HG03469 (cell line): ENCODE measurements around the gene TNNI3.
A peak's percentile ranks its signal among the peaks of the same experiment; 100 is the strongest.
"Not testable (repeated sequence)": the region's sequence is repeated elsewhere in the genome, so short reads cannot be mapped to it uniquely, and the experiment has no call there.

ENCODE experiments used
- ATAC-seq: cut with Tn5 transposase; IDR thresholded peaks from one replicate; pipeline ENCODE4 v1.9.1; 2021; ENCODE audit warnings: mild to moderate bottlenecking, moderate library complexity, moderate number of reproducible peaks; ENCODE audit not compliant: unreplicated experiment

The TNNI3 gene

DNA sequence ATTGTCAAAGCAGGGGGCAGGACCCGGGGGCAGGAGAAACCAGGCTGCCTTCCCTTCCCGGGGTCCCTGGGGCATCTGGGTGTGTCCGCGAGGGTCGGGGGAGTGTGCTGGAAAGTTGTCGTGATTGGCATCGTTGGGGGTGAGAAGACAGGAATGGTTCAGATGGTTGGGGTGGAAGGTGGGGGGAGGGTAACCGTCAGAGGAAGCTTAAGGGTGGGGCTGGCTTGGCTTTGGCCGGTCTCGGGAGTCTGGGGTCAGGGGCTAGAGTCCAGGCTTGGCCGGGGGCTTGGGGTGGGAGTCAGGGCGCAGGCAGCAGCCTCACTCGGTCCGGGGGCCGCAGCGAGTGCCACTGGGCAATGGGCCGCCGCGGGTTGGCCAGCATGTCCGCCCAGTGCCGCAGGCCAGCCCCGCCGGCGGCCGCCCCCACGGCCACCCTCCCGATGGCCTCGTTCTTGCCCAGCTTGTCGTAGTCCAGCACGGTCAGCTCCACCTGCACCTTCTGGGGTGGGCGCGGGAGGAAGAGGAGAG is 15.7 kb upstream of the TNNI3 start:
- no peak for ATAC-seq

DNA sequence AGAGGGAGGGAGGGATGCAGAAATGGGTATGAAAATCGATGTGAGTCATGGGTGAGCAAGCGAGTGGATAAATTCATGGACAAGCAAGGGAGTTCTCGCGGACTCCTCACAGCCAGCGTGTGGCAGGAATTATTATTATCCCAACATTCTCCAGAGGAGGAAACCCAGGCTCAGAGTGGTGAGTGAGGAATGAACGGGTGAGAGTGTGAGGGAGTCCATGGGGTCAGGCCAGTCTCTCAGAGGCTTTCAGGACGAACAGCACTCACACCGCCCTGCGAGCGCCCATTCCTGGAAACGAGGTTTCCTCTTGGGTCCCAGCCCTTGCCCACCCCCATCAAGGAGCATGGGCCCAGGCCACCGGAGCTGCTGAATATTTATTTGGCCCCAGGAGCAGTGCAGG is 15.2 kb upstream of the TNNI3 start:
- no peak for ATAC-seq

DNA sequence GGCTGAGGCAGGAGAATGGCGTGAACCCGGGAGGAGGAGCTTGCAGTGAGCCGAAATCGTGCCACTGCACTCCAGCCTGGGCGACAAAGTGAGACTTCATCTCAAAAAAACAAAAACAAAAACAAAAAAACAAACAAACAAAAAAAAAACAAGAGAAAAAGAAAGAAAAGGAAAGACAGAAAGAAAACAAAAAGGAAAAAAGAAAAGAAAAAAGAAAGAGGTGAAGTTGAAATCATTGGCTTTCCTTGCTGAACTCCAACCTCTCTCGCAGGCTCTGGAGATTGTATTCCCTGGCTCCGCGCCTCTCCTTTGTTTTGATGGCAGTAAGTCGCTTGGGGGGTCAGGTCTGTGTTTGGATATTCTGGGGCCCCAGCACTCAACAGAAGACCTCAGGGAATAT is 14.8 kb upstream of the TNNI3 start:
- not testable (repeated sequence) for ATAC-seq

DNA sequence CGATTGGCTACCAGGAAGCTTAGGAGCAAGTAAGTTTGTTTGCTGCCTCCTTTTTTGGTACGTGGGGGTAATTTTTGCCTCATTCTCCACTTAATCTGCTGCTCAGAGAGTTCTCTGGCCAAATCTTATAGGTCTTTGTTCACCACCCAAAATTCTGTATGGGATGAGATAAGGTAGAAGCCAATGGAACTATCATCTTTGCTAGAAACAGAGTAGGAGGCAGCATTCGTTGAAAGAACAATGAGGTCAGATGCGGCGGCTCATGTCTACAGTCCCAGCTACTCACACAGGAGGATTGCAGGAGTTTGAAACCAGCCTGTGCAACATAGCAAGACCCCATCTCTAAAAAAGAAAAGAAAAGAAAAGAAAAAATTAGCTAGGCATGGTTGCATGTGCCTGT is 13.9 kb upstream of the TNNI3 start:
- ATAC-seq, result no peak

DNA sequence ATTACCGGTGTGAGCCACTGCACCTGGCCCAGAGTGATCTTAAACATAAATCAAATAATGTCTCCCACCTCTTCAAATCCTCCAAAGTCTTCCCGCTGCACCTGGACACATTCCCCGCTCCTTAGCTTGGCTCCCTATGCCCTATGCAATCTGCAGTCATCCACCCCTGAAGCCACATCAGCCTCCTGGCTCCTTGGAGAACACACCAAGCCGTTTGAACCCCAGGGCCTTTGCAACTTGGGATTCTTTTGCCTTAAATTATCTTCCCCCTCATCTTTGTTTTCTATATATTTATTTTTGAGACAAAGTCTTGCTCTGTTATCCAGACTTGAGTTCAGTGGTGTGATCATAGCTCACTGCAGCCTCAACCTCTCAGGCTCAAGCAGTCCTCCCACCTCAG is 11.6 kb upstream of the TNNI3 start:
- ATAC-seq, result no peak

DNA sequence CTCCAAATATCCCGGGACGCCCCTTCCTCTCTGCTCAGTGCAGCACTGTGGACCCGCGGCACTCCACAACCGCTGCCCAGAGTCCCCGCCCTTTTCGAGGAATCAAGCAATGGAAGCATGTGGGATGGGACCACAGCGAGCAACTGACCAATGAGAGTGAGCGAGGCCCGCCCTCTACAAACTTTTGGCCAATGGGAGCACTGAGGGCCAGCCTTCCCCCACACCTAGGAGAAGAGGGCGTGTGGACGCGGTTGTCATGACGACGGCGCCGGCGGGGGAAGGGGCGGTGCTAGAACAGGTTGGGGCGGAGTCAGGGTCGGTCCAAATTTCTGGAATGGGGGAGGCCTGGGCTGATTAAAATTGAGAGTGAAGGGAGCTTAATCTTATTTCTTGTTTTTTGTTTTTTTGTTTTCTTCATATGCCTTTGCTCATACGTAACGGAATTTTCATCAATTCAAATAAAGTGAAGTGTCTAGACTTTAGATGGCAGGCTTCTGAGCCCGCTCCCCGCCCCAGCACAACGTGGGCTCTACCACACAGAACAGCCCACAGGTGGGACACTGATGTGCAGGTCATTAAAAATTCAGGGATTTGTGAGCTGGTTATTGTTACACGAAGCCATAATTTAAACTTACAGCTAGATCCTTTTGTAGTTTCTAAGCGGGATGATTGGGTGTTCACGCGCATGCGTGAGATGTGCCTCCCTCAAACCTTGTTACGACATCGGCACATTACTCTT is 9.2 kb upstream of the TNNI3 start, which contains the start of gene DNAAF3:
Gene DNAAF3, minus strand, starts transcription at position 84 of the 739 bp plus-strand sequence. CDS start 200 bp downstream, outside the sequence.
- peak; percentile 67 for ATAC-seq

DNA sequence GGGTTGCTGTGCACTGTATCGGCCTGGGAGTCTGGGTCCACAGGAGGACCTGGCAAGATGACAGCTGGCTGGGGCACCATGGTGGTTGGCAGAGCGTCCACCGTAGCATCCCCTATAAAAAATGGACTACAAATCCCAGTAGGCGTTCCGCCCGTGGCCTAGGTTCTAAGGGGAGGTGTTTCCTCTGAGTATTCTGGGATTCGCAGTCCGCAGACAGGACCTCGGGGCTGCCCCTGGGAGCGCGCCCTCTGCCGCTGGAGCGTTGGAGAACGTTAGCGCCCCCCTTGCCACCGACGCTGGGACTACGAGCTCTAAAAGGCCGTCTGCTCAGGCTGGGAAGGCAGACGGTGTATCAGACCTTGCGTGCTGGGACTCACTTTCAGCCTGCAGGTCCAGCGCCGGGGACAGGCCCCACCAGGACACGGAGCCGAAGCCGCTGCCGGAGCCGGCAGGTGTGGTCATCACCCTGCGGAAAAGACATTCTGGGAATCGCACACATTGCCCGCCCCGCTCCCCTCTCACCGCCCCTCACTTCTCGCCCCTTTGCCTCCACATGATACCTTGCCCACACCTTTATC is 8.5 kb upstream of the TNNI3 start:
- no peak for ATAC-seq

DNA sequence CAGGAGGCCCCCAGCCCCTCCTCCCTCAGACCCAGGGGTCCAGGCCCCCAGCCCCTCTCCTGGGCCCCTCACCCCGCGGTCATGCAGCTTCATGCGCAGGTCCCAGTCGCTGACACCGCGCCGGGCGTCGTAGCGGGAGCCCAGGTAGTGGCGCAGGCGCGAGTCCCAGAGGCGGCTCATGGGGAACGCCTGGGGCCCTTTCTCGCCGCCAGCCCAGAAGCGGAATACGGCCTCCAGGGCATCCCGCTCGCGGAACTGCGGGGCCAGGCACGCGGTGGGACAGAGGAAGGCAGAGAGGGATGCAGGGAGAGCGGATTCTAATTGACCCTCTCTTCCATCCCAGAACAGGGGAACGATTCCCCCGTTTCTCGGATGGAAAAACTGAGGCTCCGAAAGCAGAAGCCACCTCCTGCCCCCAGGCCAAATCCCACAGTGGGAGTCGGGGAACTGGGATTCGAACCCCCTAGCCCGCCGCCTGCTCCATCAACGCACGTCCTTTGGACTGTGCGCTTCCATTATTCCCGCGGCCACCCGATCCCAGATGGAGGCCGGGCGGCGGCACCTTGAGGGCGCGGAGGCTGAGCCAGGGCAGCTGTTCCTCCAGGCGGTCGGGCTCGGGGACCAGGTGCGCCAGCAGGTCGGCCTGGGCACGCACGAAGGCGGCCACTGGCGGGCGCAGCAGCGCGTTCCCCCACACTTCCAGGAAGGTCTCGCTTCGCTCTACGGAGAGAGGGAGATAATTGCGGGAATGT is 4.2 kb upstream of the TNNI3 start:
- ATAC-seq, result no peak

DNA sequence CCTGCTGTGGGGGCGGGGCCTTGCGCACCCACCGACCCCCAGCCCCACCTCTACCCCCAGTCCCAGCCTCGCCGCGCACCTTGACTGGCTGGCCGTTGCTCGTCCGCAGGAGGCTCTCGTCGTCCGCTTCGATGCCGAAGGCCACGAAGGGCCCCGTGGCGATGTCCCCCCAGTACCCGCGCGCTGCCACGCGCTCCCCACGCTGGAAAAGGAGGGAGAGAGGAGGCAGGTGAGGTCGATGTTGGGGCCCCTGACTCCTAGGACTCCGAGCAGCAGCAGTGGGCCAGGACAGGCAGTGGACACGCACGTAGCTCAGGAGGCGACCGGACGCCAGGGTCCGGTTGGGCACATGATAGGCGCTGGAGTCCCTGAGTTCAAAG is 3.4 kb upstream of the TNNI3 start:
- ATAC-seq, result no peak

DNA sequence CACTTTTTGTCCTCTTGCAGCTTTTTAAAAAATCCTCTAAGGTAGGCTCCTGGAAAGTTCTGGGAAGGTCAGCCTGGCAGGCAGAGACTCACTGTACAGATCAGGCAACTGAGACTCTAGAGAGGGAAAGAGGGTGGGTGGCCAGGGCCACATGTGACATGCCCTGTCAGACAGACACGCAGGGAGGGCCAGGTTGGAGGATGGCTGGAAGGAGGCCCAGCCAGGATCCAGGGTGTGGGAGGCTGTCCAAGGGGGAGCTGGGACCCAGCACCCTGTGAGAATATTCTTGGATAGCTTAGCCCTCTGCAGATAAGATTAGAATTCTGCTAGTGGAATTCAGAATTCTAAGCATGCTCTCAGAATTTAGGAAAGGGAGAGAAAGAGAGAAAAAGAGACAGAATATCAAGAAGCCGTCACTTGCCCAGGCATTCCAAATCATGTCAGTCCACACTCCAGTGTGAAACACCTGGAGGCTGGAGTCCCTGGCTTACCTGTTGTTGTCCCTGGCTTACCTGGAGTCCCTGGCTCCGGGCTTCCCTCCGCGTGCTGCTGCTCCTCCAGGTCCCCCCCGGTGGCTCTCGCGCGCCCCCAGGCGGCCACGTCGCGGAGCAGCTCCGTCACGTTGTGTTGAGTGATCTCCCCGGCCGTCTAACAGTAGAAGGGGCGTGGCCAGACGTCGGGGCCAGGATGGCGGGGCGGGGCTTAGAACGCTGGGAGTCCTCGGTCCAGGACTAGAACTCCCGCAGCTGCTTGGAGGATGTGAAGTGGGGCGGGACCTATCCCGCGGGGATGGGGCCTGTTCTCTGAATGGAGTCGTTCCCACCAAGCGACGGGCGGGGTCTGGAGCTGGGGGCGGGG is 2.8 kb upstream of the TNNI3 start:
- no peak for ATAC-seq

DNA sequence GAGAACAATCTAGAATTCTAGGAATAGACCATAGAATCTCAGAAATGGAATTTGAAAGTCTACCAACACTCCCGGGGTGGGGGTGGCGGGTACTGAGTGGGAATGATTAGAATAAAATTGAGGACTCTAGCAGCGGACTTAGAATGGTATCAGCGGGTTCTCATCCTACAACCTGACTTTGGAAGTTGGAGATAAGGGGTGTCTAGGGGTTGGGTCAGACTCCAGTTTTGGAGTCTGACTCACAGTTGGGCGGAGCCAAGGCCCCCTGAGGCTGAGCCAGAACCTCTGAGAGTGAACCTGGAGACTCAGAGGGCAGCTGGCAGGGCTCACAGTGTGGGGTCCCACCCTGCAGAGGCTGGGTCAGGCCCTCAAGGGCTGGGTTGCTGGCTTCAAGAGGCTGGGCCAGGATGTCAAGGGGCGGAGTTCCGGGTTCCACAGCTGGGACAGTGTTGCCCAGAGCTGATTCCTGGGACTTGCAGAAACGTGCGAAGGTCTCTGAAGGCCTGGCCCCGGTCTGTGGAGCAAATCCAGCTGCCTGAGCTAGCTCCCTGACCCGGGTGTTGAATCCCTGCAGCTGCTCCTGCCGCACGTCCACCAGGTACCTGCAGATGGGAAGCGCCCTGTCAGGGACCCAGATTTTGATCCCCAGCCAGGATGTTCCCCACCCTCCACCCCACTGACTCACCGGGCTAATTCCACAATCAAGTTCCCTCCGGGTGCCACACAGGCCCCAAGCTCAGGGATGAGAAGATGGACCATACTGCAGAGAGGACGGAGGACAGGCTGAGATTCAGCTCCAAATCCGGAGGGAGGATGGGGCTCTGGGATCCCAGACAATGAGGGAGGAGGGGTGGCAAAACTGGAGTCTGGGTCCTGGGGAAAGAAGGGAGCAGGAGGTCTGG is 1.6 kb upstream of the TNNI3 start:
- ATAC-seq, result no peak

DNA sequence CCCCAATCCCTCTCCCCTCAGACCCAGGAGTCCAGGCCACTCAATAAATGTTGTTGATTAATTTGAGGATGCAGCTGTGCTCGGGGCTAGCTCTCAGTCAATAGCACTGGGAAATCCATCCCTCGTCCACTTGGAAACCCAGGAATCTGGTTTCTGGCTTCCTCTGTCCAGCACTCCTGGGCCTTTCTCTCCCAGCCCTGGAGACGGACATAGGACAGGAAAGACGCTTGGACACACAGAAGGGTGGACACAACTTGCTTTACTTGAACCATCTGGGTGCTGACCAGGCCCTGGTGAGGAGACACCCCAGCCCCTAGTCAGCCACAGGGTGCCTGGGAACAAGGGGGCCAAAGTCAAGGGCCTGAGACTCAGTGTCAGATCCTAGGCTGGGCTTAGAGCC is 891 bp upstream of the TNNI3 start:
- no peak for ATAC-seq

DNA sequence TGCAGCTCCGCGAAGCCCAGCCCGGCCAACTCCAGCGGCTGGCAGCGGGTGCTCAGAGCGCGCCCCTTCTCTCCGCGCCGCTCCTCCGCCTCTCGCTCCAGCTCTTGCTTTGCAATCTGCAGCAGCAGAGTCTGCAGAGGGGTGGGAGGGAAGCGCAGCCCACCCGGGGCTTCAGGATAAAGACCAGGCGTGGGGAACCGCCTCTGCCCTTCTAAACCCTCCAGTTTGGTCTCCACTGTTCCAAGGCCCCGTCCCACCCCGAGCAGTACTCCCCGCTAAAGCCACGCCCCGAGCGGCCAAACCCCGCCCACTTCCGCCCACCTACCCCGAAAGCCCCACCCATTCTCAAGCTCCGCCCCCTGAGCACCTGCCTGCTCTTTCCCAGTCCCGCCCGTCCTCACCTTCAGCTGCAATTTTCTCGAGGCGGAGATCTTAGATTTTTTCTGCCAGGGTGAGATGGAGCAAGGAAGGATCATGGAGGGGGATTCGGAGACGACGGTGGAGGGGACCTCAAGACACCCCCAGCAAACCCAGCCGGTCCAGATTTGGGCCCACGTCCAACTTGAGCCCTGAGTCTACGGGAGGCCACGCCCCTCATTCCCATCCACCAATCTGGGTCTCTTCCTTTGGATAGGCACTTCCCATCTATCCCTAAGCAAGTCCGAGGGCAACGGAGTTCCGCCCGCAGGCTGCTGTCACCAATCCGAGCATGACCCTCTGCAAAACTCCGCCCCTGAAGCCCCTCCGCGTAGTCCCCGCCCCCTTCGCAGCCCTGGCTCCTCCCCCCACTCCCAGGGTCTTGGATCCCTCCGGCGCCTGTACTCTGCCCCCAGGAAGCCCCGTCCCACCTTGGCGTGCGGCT is 1.1 kb downstream of the TNNI3 start:
- ATAC-seq, result no peak

DNA sequence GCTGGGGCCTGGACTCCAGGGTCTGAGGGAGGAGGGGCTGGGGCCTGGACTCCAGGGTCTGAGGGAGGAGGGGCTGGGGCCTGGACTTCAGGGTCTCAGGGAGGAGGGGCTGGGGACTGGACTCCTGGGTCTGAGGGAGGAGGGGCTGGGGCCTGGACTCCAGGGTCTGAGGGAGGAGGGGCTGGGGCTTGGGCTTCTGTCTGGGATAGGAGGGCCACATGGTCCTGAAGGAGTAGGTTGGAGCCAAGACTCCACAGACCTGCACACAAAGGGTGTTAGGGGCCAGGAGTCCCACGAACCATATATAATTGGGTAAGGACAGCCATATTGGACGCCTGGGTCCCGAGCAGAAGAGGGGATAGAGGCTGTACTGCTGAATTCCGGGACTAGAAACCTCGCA is 1.7 kb downstream of the TNNI3 start:
- ATAC-seq, result not testable (repeated sequence)

DNA sequence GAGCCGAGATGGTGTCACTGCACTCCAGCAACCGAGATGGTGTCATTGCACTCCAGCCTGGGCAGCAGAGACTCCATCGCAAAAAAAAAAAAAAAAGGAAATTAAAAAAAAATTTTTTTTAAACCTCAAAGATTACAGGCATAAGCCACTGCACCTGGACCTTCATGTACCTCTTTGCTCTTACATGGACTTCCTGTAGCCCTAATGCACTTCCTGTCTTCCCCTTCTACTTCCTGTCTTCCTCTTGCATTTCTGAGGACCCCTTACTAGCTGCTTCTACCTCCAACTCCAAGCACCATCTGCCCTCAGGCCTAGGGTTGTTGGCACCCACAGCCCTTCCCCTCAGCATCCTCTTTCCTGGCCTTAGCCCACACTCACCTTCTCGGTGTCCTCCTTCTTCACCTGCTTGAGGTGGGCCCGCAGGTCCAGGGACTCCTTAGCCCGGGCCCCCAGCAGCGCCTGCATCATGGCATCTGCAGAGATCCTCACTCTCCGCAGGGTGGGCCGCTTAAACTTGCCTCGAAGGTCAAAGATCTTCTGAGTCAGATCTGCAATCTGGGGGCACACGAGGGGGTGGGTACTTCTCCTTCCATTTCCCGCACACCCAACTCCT is 3.8 kb downstream of the TNNI3 start:
- ATAC-seq, result no peak

DNA sequence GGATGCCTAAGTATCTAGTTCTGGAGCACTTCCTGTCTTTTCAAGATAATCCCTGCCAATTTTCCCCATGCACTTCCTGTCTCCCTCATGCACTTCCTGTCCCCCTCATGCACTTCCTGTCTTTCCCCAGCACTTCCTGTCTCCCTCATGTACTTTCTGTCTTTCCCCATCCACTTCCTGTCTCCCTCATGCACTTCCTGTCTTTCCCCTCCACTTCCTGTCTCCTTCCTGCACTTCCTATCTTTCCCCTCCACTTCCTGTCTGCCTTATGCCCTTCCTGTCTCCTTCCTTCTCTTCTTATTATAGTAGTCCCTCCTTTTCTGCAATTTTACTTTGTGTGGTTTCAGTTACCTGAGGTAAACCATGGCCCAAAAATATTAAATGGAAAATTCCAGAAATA is 5.5 kb downstream of the TNNI3 start:
- no peak for ATAC-seq

DNA sequence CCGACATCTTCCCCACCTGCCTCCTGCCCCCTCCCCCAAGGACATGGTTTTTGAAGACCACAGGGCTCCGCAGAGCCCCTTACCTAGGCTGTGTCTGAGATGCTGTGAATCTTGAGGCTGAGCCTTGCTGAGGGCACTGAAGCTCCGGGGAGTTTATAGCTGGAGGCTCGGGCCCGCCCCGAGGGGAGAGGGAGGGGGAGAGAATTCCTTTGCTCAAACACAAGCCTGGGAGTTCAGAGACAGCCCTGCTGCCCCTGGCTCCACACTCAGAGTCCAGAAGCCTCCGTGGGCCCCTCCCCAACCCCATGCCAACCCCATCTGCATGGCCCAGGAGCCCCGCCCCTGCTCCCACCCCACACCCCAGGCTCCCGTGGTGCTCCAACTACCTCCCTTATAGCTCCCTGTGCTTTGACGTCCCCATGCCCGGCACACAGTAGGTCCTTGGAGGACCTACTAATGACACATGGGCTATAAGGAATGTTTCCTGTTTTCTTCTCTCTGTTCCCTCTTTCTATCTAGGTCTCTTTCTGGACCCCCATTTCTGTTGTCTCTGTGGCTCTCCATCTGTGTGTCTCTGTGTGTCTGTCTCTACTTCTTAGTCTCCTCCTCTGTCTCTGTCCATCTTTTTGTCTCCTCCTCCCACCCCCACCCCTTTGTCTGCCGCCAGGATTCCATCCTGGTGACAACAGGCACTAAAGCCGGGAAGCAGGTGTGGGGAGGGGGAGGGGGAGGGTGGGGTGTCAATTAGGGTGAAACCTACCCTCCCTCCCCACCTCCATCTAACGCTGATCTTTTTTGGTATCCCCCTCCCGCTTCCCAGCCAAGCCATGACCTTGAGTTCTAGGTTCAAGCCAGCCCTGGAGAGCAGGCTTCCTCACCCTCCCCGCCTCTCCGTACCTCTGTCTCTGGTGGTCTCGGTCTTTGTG is 8.2 kb downstream of the TNNI3 start, which contains the start of gene TNNT1:
Gene TNNT1, minus strand, starts transcription at position 129 of the 926 bp plus-strand sequence. CDS start 2,049 bp downstream, outside the sequence.
- no peak for ATAC-seq
